GM19455 (cell line): ENCODE results near the gene REEP1.

ENCODE experiments used
- ATAC-seq: cut with Tn5 transposase; IDR thresholded peaks from one replicate; pipeline ENCODE4 v1.9.1; 2021; ENCODE audit not compliant: unreplicated experiment

REEP1 gene

GRCh38 chr2:86308356-86308755 is 29.1 kb downstream of the REEP1 start:
- no peak for ATAC-seq

DNA sequence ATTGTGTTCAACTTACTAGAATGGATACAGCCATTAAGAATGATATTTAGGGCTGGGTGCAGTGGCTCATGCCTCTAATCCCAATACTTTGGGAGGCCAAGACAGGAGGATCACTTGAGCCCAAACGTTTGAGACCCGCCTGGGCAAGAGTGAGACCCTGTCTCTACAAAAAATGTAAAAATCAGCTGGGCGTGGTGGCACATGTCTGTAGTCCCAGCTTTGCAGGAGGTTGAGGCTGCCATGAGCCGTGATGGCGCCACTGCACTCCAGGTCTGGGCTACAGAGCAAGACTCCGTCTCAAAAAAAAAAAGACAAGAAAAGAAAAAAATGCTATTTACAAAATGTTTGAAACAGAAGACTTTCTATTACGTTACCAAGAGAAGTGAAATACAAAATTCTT is 30.0 kb downstream of the REEP1 start:
- ATAC-seq, result no peak

DNA sequence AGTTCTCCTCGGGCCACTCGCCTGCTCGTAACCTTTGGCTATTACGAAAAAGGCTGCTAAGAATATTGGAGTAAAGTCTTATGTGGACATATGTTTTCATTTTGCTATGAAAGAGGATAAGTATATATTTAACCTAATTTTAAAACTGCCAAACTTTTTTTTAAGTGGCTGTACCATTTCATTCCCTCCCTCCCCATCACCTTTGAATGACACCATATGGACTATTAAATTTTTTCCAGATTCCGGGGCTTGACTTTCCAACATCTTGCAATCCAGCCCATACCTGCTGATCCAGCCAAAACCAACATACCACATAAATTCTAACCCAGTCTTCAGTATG is 31.5 kb downstream of the REEP1 start:
- ATAC-seq, result no peak

- no peak for ATAC-seq
Observed at GRCh38 chr2:86305195-86305914, 32.1 kb downstream of the REEP1 start.

- no peak for ATAC-seq
Observed at GRCh38 chr2:86304416-86304815, 33.0 kb downstream of the REEP1 start.

DNA sequence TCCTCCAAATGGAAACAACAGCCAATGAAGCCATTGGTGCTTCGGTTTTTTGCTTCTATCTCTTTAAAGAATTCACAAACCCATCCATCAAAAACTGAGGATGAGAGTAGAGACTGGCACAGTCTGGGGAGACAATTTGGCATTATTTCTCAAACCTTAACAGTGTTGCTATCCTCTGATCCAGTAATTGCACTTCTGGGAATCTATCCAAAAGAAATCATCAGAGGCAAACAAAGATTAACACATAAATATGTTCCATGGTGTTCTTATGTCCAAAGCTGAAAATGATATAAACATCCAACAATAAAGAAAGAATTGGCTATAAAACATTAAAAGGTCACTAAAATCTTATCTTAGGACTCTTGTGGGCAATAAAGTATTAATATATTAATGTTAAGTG is 35.1 kb downstream of the REEP1 start:
- no peak for ATAC-seq

DNA sequence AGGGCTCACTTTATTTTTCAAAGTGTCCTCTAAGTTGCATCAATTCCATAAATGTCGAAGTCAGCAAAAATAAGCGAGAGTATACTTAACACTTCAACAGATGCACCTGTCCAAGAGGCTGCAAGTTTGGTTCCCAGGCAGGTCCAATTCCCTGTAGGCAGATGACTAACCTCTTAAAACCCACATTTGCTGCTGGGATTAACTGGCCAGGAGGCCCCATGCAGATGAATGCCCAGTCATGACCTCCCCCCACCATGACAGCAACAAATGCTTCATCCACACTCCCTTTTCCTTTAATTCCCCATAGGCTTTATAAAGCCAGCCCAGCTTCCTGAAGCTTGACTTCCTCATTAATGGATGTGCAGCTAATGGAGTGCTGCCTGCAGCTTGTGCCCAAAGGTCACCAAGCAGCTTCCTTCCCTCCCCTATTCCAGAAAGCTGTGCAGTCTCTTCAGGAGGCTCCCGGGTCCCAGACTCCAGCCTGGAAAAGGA is 35.7 kb downstream of the REEP1 start:
- no peak for ATAC-seq

DNA sequence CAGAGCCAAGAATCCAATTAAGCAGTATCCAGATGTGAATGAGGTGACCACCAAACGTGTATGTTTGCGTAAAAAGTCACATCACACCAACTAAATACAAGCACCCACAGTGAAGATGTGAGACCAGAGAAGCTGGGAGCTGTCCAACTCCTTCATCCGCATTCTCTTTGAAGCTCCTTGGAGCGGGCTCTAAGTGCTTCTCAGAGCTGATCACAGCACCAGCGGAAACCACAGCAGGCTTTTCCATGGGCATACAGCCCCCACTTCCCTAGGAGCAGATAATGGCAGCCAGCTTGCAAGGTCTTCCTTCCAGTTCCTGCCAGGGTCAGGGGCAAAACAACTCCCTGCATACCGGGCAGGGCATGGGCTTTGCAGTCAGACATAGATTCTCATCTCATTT is 36.4 kb downstream of the REEP1 start:
- ATAC-seq, result no peak

DNA sequence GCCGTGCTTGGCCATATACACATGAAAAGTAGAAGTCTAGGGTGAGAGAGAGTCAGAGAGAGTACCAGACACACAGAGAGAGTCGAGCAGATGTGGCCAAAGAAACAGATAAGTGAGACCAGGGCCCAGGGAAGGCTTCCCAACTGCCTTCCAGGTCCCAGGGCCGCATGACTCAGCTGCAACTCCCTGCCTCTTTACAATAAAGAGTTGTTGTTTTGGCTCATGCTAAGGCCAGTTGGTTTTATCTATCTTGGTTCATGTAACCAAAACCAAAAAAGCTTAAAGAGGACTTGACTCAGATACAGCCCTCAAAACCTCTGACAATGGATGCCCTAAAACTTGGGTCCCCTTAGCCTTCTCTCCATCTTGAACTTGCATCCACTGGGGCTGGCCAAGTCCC is 36.9 kb downstream of the REEP1 start:
- ATAC-seq, result no peak

- ATAC-seq, result no peak
Observed at GRCh38 chr2:86298411-86299390, 38.7 kb downstream of the REEP1 start.

GRCh38 chr2:86297382-86298147 is 39.9 kb downstream of the REEP1 start:
- no peak for ATAC-seq

DNA sequence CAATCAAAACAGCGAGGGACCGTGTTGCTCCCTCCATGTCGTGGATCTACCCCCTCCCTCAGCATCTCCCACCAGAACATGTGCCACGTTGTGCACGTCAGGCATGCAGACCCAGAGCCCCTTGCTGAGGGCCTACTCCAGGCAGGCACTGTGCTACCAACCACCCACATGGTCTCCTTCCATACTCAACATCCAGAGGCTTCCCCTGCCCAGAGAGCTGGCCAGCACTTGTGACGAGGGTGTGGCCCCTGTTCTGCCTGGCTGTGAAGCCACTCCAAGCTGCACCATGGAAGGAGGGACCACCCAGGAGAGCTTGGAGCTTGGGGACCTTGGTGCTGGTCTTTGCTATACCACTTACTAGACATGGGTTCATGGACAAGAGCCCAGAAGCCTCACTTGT is 40.5 kb downstream of the REEP1 start:
- no peak for ATAC-seq

- ATAC-seq, result no peak
Observed at GRCh38 chr2:86295066-86295465, 42.4 kb downstream of the REEP1 start.

- ATAC-seq, result no peak
Observed at GRCh38 chr2:86293612-86294011, 43.8 kb downstream of the REEP1 start.

DNA sequence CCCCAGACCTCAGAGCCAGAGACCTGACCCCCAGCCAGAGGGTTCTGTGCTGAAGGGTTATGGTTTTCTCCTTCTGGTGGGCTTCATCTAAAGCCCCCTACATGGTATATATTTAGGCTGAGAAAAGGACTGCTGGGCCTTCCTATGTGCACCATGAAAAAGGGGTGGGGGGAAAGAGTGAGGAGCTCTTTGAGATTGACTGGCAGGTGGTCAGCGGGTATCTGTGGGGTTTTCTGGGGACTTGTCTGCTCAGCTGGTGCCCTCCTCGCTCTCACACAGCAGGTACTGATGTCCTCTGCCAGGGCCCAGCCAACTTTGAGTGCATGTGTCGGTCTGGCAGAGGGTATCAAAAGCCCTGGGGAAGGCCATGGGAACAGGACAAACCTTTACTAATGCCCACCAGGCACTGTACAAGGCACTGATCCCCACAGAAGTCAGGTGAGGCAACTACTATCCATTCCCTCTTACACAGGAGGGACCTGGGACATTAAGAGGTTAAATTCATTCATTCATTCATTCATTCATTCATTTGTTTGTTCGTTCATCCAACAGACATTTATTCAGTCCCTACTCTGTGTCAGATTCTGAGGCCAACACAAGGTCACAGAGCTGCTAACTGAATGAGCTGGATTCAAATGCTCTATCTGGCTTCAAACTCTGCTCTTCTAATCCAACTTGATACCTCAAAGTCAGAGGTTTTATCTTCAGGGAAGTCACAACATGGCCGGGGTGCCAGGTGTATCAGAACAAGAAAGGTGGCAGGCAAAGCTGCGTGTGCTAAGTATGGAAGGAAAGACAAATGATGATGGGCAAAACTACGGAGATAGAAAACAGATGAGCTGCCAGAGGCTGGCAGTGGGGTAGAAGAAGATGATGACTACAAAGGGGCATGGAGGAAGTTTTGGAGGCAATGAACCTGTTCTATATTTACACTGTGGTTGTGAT is 44.6 kb downstream of the REEP1 start:
- ATAC-seq, result no peak

DNA sequence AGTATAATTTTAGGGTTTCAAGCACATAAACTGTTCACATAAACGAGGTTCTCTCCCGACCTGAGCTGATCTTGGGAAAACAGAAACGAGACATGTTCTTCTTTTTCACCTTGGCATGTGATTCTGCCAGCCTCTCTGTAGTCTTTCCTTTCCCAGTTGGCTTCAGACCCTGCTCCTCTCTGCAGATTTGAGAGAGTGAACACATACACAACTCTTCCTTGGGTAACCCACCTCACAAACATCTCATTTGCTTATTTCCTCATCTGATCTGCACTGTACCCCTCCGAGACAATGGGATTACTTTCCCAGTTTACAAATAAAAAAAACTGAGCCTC is 46.1 kb downstream of the REEP1 start:
- ATAC-seq, result no peak

- no peak for ATAC-seq
Observed at GRCh38 chr2:86290596-86291327, 46.7 kb downstream of the REEP1 start.

- ATAC-seq, result no peak
Observed at GRCh38 chr2:86286516-86286915, 50.9 kb downstream of the REEP1 start.

DNA sequence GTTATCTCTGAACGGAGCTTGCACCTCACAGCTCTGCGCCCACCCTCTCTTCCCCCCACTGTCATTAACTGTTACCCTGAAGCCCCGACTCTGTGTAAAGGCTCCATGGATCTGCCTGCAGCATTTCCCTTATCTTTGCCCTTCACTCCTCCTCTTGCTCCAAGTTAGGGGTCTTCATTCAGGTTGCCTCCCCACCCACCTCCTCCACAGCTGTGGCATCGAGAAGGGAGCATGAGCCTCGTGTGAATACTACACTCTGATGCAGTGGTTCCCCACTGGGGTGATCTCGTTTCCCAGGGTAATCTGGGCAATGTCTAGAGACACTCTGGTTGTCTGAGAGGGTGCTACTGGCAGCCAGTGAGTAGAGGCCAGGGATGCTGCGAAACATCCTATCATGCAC is 51.4 kb downstream of the REEP1 start:
- no peak for ATAC-seq

- ATAC-seq, result no peak
Observed at GRCh38 chr2:86285571-86285970, 51.9 kb downstream of the REEP1 start.
